Prostate gland (tissue), 2 donors: Measurements from ENCODE around the gene ABCB8.

ENCODE experiments used
- CTCF ChIP-seq, 4 experiments: fragments of 200-600 bp in 2 of 4; fragments of 450-650 bp in 2 of 4; sonication (generic) in 2 of 4; IDR thresholded peaks; 1 replicate in 3 of 4; 2 replicates in 1 of 4; pipeline ENCODE4 v1.5.1; 2016 to 2019; ENCODE audit warnings: antibody characterized with exemption in 4 of 4, mild to moderate bottlenecking in 2 of 4, moderate library complexity in 2 of 4
- POLR2A ChIP-seq: fragments of 450-650 bp; IDR thresholded peaks from one replicate; pipeline ENCODE4 v1.6.1; 2016; ENCODE audit warnings: antibody characterized with exemption, mild to moderate bottlenecking
- POLR2AphosphoS5 ChIP-seq: sonication (generic); formaldehyde crosslinking; IDR thresholded peaks from one replicate; pipeline ENCODE4 v1.6.1; 2017; ENCODE audit warnings: antibody characterized with exemption

DNA sequence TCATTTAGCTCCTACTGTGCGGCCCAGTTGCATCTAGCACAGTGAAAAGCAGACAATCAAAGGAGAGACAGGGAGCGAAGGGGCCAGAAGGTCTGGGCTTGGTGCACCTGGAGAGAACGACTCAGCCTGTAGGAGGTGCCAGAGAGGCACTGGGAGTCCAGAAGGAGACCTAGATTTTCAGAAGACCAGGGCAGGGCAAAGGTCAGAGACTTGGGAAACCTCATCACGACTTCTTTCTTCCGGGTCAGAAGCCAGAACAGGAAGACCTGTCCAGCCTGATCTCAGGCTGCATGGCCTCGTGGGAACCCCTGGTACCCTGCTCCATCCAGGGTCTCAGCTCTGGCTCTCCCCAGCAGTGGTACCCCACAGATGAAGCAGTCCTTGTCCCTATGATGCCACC lies 63.2 kb downstream of the ABCB8 start:
- TF ChIP-seq CTCF (IDR thresholded peaks at IDR 0.05): peak in 1 of 4 experiments; percentile 10
- TF ChIP-seq POLR2A: no peak
- no peak for TF ChIP-seq POLR2AphosphoS5
